NT2/D1 (cell line): ENCODE results near the gene PSORS1C1.

Source experiments
- SUZ12 ChIP-seq: IDR thresholded peaks from 2 replicates; pipeline ENCODE4 v1.6.1; 2011; ENCODE audit not compliant: insufficient read length, insufficient read depth; ENCODE audit errors: extremely low read depth
- YY1 ChIP-seq: IDR thresholded peaks from 2 replicates; pipeline ENCODE4 v1.6.1; 2011; ENCODE audit not compliant: insufficient read length, insufficient read depth

GRCh38 chr6:31172973-31173384 is 58.4 kb downstream of the PSORS1C1 start:
- TF ChIP-seq YY1, result no peak
- TF ChIP-seq SUZ12, result no peak
